Hepatocyte (in vitro differentiated cells): ENCODE data around the gene KCNE5. TPM values are rescaled to one million over a fixed set of nuclear protein-coding genes. Genes with fewer than 3 reads are reported as not detected.

Experiments
- DNase-seq: peaks from one replicate; pipeline ENCODE4 v3.0.0-alpha.2; 2016; ENCODE audit warnings: low spot score
- H2AFZ ChIP-seq: fragments of 200-600 bp; sonication (generic); 2 replicates; pipeline ENCODE4 v1.6.0; 2016; ENCODE audit warnings: antibody characterized with exemption, mild to moderate bottlenecking
- H3K27ac ChIP-seq: fragments of 200-600 bp; sonication (generic); 2 replicates; pipeline ENCODE4 v1.5.1; 2016; ENCODE audit warnings: mild to moderate bottlenecking
- H3K27me3 ChIP-seq: fragments of 200-600 bp; sonication (generic); 2 replicates; pipeline ENCODE4 v1.6.1; 2016
- H3K36me3 ChIP-seq: fragments of 200-600 bp; sonication (generic); replicated peaks from 2 replicates; pipeline ENCODE4 v1.5.1; 2016; ENCODE audit warnings: low read depth; ENCODE audit not compliant: insufficient read depth
- H3K4me1 ChIP-seq: fragments of 200-600 bp; sonication (generic); 2 replicates; pipeline ENCODE4 v1.5.1; 2016; ENCODE audit warnings: mild to moderate bottlenecking, moderate library complexity; ENCODE audit not compliant: insufficient read depth
- H3K4me2 ChIP-seq: fragments of 200-600 bp; sonication (generic); 2 replicates; pipeline ENCODE4 v1.6.0; 2016
- H3K4me3 ChIP-seq: fragments of 200-600 bp; sonication (generic); 2 replicates; pipeline ENCODE4 v1.5.1; 2016; ENCODE audit warnings: mild to moderate bottlenecking
- H3K79me2 ChIP-seq: fragments of 200-600 bp; sonication (generic); 2 replicates; pipeline ENCODE4 v1.6.0; 2017; ENCODE audit warnings: mild to moderate bottlenecking
- H3K9me2 ChIP-seq: fragments of 200-600 bp; sonication (generic); replicated peaks from 2 replicates; pipeline ENCODE4 v1.6.0; 2017; ENCODE audit warnings: mild to moderate bottlenecking; ENCODE audit not compliant: insufficient read depth
- H3K9me3 ChIP-seq: fragments of 200-600 bp; sonication (generic); 2 replicates; pipeline ENCODE4 v1.5.1; 2016; ENCODE audit warnings: low read depth, mild to moderate bottlenecking
- H4K20me1 ChIP-seq: fragments of 200-600 bp; sonication (generic); 2 replicates; pipeline ENCODE4 v1.6.0; 2016; ENCODE audit warnings: mild to moderate bottlenecking; ENCODE audit not compliant: insufficient read depth, poor library complexity, severe bottlenecking
- CTCF ChIP-seq: fragments of 200-600 bp; sonication (generic); IDR thresholded peaks from 2 replicates; pipeline ENCODE4 v1.5.1; 2016; ENCODE audit warnings: antibody characterized with exemption, mild to moderate bottlenecking; ENCODE audit not compliant: poor library complexity
- EZH2 ChIP-seq: fragments of 200-600 bp; sonication (generic); IDR thresholded peaks from 2 replicates; pipeline ENCODE4 v1.6.1; 2016; ENCODE audit warnings: antibody characterized with exemption, mild to moderate bottlenecking, borderline replicate concordance
- EZH2phosphoT487 ChIP-seq: fragments of 200-600 bp; sonication (generic); IDR thresholded peaks from one replicate; pipeline ENCODE4 v1.6.1; 2018; ENCODE audit warnings: antibody characterized with exemption, mild to moderate bottlenecking, low read depth, moderate library complexity; ENCODE audit not compliant: unreplicated experiment, severe bottlenecking
- WGBS: methylation state at CpG from one replicate; pipeline ENCODE4 v1.1.6; 2016; ENCODE audit warnings: low lambda C conversion rate; ENCODE audit errors: missing lambda C conversion rate; 5-methylcytosine and 5-hydroxymethylcytosine counted together
- polyA plus RNA-seq: library from polyadenylated mRNA; unstranded; fragments of >200 nt; fragmentation: Nextera tagmentation; extraction: Ambion mirVana; gene quantifications from 2 replicates; pipeline ENCODE4 v1.2.1, GENCODE V29; 2016
- total RNA-seq: library from RNA; depleted of rRNA; stranded (reverse); fragments of >200 nt; gene quantifications from 2 replicates; pipeline ENCODE4 v1.2.3, GENCODE V29; 2014

Gene KCNE5
- total and polyA plus RNA-seq, 2 experiments from 2014 or later: 0.10 to 0.16 TPM

- no peak for DNase-seq
- no peaks in the 10 kb centered on the region for H3K36me3 ChIP-seq
- 79% methylated on average over 3 of the region's 3 CpGs for WGBS
These were observed 5.2 kb downstream of the KCNE5 start for GRCh38 chrX:109619771-109620170.

GRCh38 chrX:109614951-109615350 lies 10.0 kb downstream of the KCNE5 start:
- no peaks in the 10 kb centered on the region for H3K36me3 ChIP-seq
- H3K4me2 ChIP-seq: no peak overlapping the region
- H3K4me3 ChIP-seq: no peak overlapping the region
- 68% methylated on average over 6 of the region's 6 CpGs for WGBS
- H3K79me2 ChIP-seq: no peaks in the 10 kb centered on the region
- no peaks in the 10 kb centered on the region for H3K4me1 ChIP-seq
- H3K9me3 ChIP-seq: no peaks in the 10 kb centered on the region
- no peak for DNase-seq
- no peaks in the 10 kb centered on the region for H4K20me1 ChIP-seq
- H3K27ac ChIP-seq: no peak overlapping the region
- no peaks in the 10 kb centered on the region for H3K27me3 ChIP-seq
- TF ChIP-seq EZH2 (no peak), CTCF (no peak), EZH2phosphoT487 (no peak)
- H2AFZ ChIP-seq: no peak overlapping the region
- H3K9me2 ChIP-seq: no peaks in the 10 kb centered on the region

More at GRCh38 chrX:109619771-109620170, 5.2 kb downstream of the KCNE5 start:
- H2AFZ ChIP-seq: no peak overlapping the region
- TF ChIP-seq CTCF (no peak), EZH2phosphoT487 (no peak), EZH2 (no peak)
- no peaks in the 10 kb centered on the region for H4K20me1 ChIP-seq
- H3K9me3 ChIP-seq: no peaks in the 10 kb centered on the region
- H3K79me2 ChIP-seq: no peaks in the 10 kb centered on the region
- H3K4me3 ChIP-seq: no peak overlapping the region
- H3K4me2 ChIP-seq: no peak overlapping the region
- no peaks in the 10 kb centered on the region for H3K9me2 ChIP-seq
- peaks cover 7% of the 10 kb centered on the region for H3K4me1 ChIP-seq
- H3K27ac ChIP-seq: no peak overlapping the region
- no peaks in the 10 kb centered on the region for H3K27me3 ChIP-seq

GRCh38 chrX:109601486-109601885 lies 23.5 kb downstream of the KCNE5 start:
- no peak for DNase-seq
- H3K4me3 ChIP-seq: no peak overlapping the region
- H3K36me3 ChIP-seq: no peaks in the 10 kb centered on the region
- no peak overlapping the region for H2AFZ ChIP-seq
- H3K4me2 ChIP-seq: no peak overlapping the region
- no peaks in the 10 kb centered on the region for H3K27me3 ChIP-seq
- 76% methylated on average over 5 of the region's 5 CpGs for WGBS
- no peaks in the 10 kb centered on the region for H3K9me3 ChIP-seq
- no peaks in the 10 kb centered on the region for H3K4me1 ChIP-seq
- H3K9me2 ChIP-seq: no peaks in the 10 kb centered on the region
- H3K79me2 ChIP-seq: no peaks in the 10 kb centered on the region
- H3K27ac ChIP-seq: no peak overlapping the region
- TF ChIP-seq EZH2 (no peak), EZH2phosphoT487 (no peak), CTCF (no peak)
- H4K20me1 ChIP-seq: no peaks in the 10 kb centered on the region

GRCh38 chrX:109600237-109600651 lies 24.7 kb downstream of the KCNE5 start:
- no peaks in the 10 kb centered on the region for H3K4me1 ChIP-seq
- no peaks in the 10 kb centered on the region for H3K36me3 ChIP-seq
- no peaks in the 10 kb centered on the region for H3K9me2 ChIP-seq
- TF ChIP-seq CTCF (no peak), EZH2 (no peak)
- no peak overlapping the region for H2AFZ ChIP-seq
- no peaks in the 10 kb centered on the region for H3K9me3 ChIP-seq
- H3K4me2 ChIP-seq: peak overlapping the region; percentile 57
- H3K79me2 ChIP-seq: no peaks in the 10 kb centered on the region
- peak; percentile 21 for DNase-seq
- no peak overlapping the region for H3K4me3 ChIP-seq
- WGBS: 54% methylated on average over 16 of the region's 16 CpGs
- no peaks in the 10 kb centered on the region for H3K27me3 ChIP-seq
- no peak overlapping the region for H3K27ac ChIP-seq
- no peaks in the 10 kb centered on the region for H4K20me1 ChIP-seq
